Measurements from ENCODE around the gene LHPP. TPM values are rescaled to one million over a fixed set of nuclear protein-coding genes. Genes with fewer than 3 reads are reported as not detected.

LHPP gene
- total RNA-seq, 4 donors from 2014 or later, result 12.3 to 25.0 (median 16.2) TPM

DNA sequence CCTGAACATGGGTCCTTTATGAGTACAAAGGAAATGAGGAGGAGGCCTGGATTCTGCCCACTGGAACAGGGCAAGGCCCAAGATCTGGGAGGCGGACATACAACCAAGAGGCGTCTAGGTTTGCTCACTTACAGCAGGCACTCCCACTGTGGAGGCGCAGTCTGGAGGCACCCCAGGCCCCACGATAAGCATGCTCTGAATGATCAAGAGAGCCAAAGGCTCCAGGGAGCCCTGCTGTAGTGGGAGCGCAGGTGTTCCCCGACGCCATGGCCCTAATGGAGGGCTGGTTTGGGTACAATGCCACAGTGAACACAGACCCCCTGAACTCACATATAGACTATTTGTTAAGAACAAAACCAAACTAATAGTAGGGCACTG, 194.5 kb downstream of the LHPP start:
- no CpG with 5 or more reads among the region's 7 CpGs for WGBS, 2 donors (ENCODE audit: low coverage in 1 of 2)
- Histone ChIP-seq H3K4me1 (peaks cover 0 to 61% (median 4%) of the 10 kb centered on the region in 3 donors), H3K27ac (no peak overlapping the region), H3K36me3 (peaks cover 0 to 14% of the 10 kb centered on the region in 2 donors), H3K4me3 (no peak overlapping the region), H3K9me3 (no peaks in the 10 kb centered on the region), H3K27me3 (no peaks in the 10 kb centered on the region)
- ATAC-seq, result no peak
- no peak for TF ChIP-seq POLR2A (IDR thresholded peaks at IDR 0.05)
- no peak for TF ChIP-seq CTCF (IDR thresholded peaks at IDR 0.05)
- no peak for TF ChIP-seq EP300 (IDR thresholded peaks at IDR 0.05)
- TF ChIP-seq POLR2AphosphoS5 (IDR thresholded peaks at IDR 0.05), result no peak

GRCh38 chr10:124656541-124656940, 194.9 kb downstream of the LHPP start:
- Histone ChIP-seq H3K27ac (no peak overlapping the region), H3K4me3 (no peak overlapping the region), H3K4me1 (peaks cover 0 to 57% (median 4%) of the 10 kb centered on the region in 3 donors), H3K27me3 (no peaks in the 10 kb centered on the region), H3K36me3 (peaks cover 0 to 14% of the 10 kb centered on the region in 2 donors), H3K9me3 (no peaks in the 10 kb centered on the region)
- WGBS, 2 donors (ENCODE audit: low coverage in 1 of 2), result 70% methylated on average over 2 of the region's 6 CpGs; no CpG with 5 or more reads in 1 of the 2 donors
- ATAC-seq, result no peak
- no peak for TF ChIP-seq POLR2AphosphoS5 (IDR thresholded peaks at IDR 0.05)
- TF ChIP-seq EP300 (IDR thresholded peaks at IDR 0.05), result no peak
- TF ChIP-seq CTCF (IDR thresholded peaks at IDR 0.05), result no peak
- no peak for TF ChIP-seq POLR2A (IDR thresholded peaks at IDR 0.05)

GRCh38 chr10:124657806-124658205, 196.2 kb downstream of the LHPP start:
- no peaks in the 10 kb centered on the region for H3K27me3 ChIP-seq
- H3K4me1 ChIP-seq, result peaks cover 0 to 49% (median 4%) of the 10 kb centered on the region in 3 donors
- no peaks in the 10 kb centered on the region for H3K9me3 ChIP-seq
- peaks cover 0 to 22% of the 10 kb centered on the region in 2 donors for H3K36me3 ChIP-seq
- ATAC-seq, result no peak
- H3K4me3 ChIP-seq, result no peak overlapping the region
- TF ChIP-seq EP300 (IDR thresholded peaks at IDR 0.05) (no peak), POLR2AphosphoS5 (IDR thresholded peaks at IDR 0.05) (no peak), POLR2A (IDR thresholded peaks at IDR 0.05) (no peak), CTCF (IDR thresholded peaks at IDR 0.05) (no peak)
- WGBS, 2 donors (ENCODE audit: low coverage in 1 of 2), result 67 to 78% methylated on average over 3 to 9 of the region's 9 CpGs
- H3K27ac ChIP-seq, result no peak overlapping the region

DNA sequence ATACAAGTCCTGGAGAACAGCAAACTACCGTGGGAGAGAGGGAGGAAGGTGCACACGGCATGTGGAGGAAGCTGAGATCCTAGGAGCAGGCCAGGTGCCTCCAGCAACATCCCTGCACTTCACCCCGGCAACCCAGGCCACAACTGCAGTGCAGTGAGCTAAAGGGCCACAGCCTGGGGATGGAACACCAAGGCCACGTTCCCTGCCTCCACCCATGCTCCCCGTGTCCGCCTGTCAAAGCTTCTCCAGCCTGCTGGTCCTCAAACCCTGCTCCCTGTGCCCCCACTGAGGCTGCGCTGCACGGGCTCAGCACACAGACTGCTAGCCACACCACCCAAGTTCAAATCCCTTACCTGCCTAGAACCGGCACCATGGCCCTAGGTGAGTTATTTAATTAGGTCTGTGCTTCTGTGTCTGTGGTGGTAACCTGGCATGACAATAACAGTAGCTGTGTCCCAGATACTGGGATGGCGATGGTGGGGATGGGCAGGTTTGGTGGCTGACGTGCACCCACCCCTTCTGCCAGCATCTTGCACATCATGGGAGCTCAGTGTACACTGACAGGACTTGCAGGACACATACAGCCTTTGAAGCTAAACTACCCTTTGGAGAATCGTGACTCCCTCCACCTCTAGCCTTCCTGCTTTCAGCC, 197.1 kb downstream of the LHPP start:
- Histone ChIP-seq H3K36me3 (peaks cover 0 to 31% of the 10 kb centered on the region in 2 donors), H3K27ac (no peak overlapping the region), H3K27me3 (no peaks in the 10 kb centered on the region), H3K4me3 (no peak overlapping the region), H3K9me3 (no peaks in the 10 kb centered on the region), H3K4me1 (peaks cover 0 to 40% (median 4%) of the 10 kb centered on the region in 3 donors)
- no peak for ATAC-seq
- 97% methylated on average over 7 of the region's 12 CpGs; no CpG with 5 or more reads in 1 of the 2 donors for WGBS, 2 donors (ENCODE audit: low coverage in 1 of 2)
- TF ChIP-seq EP300 (IDR thresholded peaks at IDR 0.05) (no peak), POLR2A (IDR thresholded peaks at IDR 0.05) (no peak), POLR2AphosphoS5 (IDR thresholded peaks at IDR 0.05) (no peak)

DNA sequence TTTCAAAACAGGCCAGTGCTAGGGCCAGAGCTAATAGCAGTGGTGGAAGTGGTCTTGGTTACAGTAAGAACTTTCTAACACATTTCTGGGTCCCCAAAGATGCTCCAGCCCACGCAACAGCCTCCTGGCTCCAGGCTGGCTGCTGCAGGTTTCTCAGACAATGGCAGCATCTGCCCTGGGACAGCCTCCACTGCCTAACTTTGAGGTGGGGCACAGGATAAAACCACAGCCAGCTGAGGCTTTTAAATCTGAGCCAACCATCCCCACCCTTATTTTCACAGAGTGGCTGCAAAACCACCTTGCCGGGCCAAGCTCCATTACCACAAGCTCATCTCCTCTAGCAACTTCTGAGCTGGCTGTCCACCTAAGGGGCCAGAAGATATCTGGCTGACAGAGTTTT, 197.8 kb downstream of the LHPP start:
- Histone ChIP-seq H3K36me3 (peaks cover 0 to 31% of the 10 kb centered on the region in 2 donors), H3K27ac (no peak overlapping the region), H3K4me3 (no peak overlapping the region), H3K9me3 (no peaks in the 10 kb centered on the region), H3K4me1 (peaks cover 0 to 34% (median 4%) of the 10 kb centered on the region in 3 donors), H3K27me3 (no peaks in the 10 kb centered on the region)
- WGBS, 2 donors (ENCODE audit: low coverage in 1 of 2), result 64% methylated on average over 2 of the region's 2 CpGs; no CpG with 5 or more reads in 1 of the 2 donors
- no peak for TF ChIP-seq EP300 (IDR thresholded peaks at IDR 0.05)
- no peak for TF ChIP-seq CTCF (IDR thresholded peaks at IDR 0.05)
- TF ChIP-seq POLR2A (IDR thresholded peaks at IDR 0.05), result no peak
- TF ChIP-seq POLR2AphosphoS5 (IDR thresholded peaks at IDR 0.05), result no peak
- ATAC-seq, result no peak
